CD1c-positive myeloid dendritic cell (primary cell): Measurements from ENCODE around the gene CYB561D1.
A peak's percentile ranks its signal among the peaks of the same experiment; 100 is the strongest.

Experiments used
- DNase-seq: peaks from one replicate; pipeline ENCODE4 v3.0.0-alpha.2; 2016; ENCODE audit errors: extremely low spot score

CYB561D1 gene

DNA sequence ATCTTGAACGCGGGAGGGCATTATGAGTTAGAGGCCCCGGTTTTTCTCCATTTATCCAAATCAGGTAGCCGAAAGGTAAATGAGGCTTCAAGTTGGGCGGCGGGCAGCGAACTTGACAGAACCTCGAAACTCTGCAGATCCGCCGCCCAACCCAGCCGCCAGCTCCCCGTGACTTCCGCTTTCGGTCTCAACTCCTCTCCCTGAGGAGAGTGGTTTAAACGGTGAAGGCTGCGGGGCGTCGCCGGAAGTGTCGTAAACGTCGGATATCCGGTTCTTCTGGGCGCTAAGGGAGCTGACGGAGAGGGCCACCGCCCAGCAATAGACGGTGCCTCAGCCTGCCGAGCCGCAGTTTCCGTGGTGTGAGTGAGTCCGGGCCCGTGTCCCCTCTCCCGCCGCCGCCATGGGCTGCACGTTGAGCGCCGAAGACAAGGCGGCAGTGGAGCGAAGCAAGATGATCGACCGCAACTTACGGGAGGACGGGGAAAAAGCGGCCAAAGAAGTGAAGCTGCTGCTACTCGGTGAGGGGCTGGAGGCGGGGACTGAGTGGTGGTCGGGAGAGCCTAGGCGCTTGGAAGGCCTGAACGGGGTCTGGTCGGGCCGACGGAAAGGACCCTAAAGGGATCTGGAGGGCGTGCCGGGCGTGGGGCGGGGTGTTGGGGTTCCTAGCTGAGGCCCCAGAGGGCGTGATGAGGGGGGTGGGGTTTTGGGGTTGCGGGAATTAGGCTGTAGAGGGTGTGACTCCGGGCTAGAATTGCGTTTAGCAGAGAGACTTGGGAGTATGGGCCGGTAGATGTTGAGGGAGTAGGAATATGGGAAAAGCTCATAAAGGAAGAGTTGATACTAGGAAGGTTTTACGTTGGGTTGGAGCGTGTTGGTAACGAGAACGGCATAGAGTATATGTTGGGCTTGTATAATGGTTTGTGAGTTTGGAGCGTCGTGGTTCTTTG, 54.7 kb downstream of the CYB561D1 start, which contains the start of gene GNAI3:
Gene GNAI3 (plus strand): TSS at position 295 of the 947 bp plus-strand sequence. CDS start 106 bp downstream, at position 401.
- DNase-seq = peak; percentile 98
